ENCODE data around the gene TRIP6.

TRIP6 gene

GRCh38 chr7:100867040-100867775 lies at the start of gene TRIP6:
Gene TRIP6 (plus strand): TSS chr7:100867387. CDS start chr7:100867498, 111 bp downstream.
- no peak for DNase-seq

- DNase-seq = no peak
These were observed 48.8 kb upstream of the TRIP6 start for GRCh38 chr7:100818366-100818765.

- no peak for DNase-seq
These were observed 48.4 kb upstream of the TRIP6 start for GRCh38 chr7:100818825-100819224.

GRCh38 chr7:100819586-100819985 lies 47.6 kb upstream of the TRIP6 start:
- no peak for DNase-seq

- DNase-seq = no peak
These were observed 44.7 kb upstream of the TRIP6 start for GRCh38 chr7:100822236-100823139.

GRCh38 chr7:100823140-100823525 lies 44.1 kb upstream of the TRIP6 start:
- DNase-seq = no peak

- no peak for DNase-seq
These were observed 43.7 kb upstream of the TRIP6 start for GRCh38 chr7:100823534-100823933.

GRCh38 chr7:100824499-100825214 lies 42.5 kb upstream of the TRIP6 start:
- DNase-seq = no peak

- no peak for DNase-seq
These were observed 41.9 kb upstream of the TRIP6 start for GRCh38 chr7:100825215-100825671.

- DNase-seq = no peak
These were observed 41.3 kb upstream of the TRIP6 start for GRCh38 chr7:100825751-100826513.

GRCh38 chr7:100826514-100827329 lies 40.5 kb upstream of the TRIP6 start:
- no peak for DNase-seq

GRCh38 chr7:100827330-100828226 lies 39.6 kb upstream of the TRIP6 start, which contains the start of gene EPHB4:
Gene EPHB4 (minus strand): TSS chr7:100827523. CDS start chr7:100827030, 493 bp downstream.
- no peak for DNase-seq

- no peak for DNase-seq
These were observed 38.0 kb upstream of the TRIP6 start for GRCh38 chr7:100829150-100829716.

GRCh38 chr7:100830396-100830795 lies 36.8 kb upstream of the TRIP6 start:
- no peak for DNase-seq

- DNase-seq = no peak
These were observed 34.9 kb upstream of the TRIP6 start for GRCh38 chr7:100832281-100832633.

GRCh38 chr7:100835903-100836811 lies 31.0 kb upstream of the TRIP6 start:
- DNase-seq = no peak

GRCh38 chr7:100836812-100837098 lies 30.4 kb upstream of the TRIP6 start:
- no peak for DNase-seq

- DNase-seq = peak; percentile 73
These were observed 29.9 kb upstream of the TRIP6 start for GRCh38 chr7:100837099-100837836.
